Effector memory CD8-positive, alpha-beta T cell (primary cell): Measurements from ENCODE around the gene DNAJB1.
A peak's percentile ranks its signal among the peaks of the same experiment; 100 is the strongest.
"Not testable (repeated sequence)": the region's sequence is repeated elsewhere in the genome, so short reads cannot be mapped to it uniquely, and the experiment has no call there.

ENCODE experiments used
- ATAC-seq: fragments of 150-1000 bp; cut with Tn5 transposase; replicated peaks from 2 replicates; pipeline ENCODE4 v1.10.0; 2021; ENCODE audit warnings: mild to moderate bottlenecking, moderate library complexity
- DNase-seq, 3 experiments: peaks; one replicate each; pipeline ENCODE4 v3.0.0; 2021
- H3K27ac Mint-ChIP-seq, 2 donors: one replicate each; pipeline ENCODE4 v1.8.0; 2022; ENCODE audit warnings: mild to moderate bottlenecking in 2 of 2, mixed read lengths in 2 of 2, moderate library complexity in 2 of 2
- H3K27me3 Mint-ChIP-seq, 2 donors: one replicate each; pipeline ENCODE4 v1.8.0; 2022; ENCODE audit warnings: mixed read lengths in 2 of 2
- H3K36me3 Mint-ChIP-seq: one replicate; pipeline ENCODE4 v1.8.0; 2022; ENCODE audit warnings: mild to moderate bottlenecking, moderate library complexity, mixed read lengths; ENCODE audit not compliant: insufficient read depth
- H3K4me1 Mint-ChIP-seq, 2 donors: one replicate each; pipeline ENCODE4 v1.8.0; 2022; ENCODE audit warnings: low read depth in 2 of 2, mixed read lengths in 2 of 2
- H3K4me3 Mint-ChIP-seq, 2 donors: one replicate each; pipeline ENCODE4 v1.8.0; 2022; ENCODE audit warnings: mild to moderate bottlenecking in 2 of 2, mixed read lengths in 2 of 2, moderate library complexity in 2 of 2
- H3K9me3 Mint-ChIP-seq, 2 donors: one replicate each; pipeline ENCODE4 v1.8.0; 2022; ENCODE audit warnings: mixed read lengths in 2 of 2

Gene DNAJB1

GRCh38 chr19:14559916-14560775, 41.9 kb upstream of the DNAJB1 start:
- Mint-ChIP-seq H3K9me3 (no peaks in the 10 kb centered on the region), H3K4me3 (no peak overlapping the region), H3K27ac (peak overlapping the region in 1 of 2 donors; percentile 88), H3K36me3 (peaks cover 25% of the 10 kb centered on the region), H3K4me1 (peaks cover 31 to 43% of the 10 kb centered on the region in 2 donors), H3K27me3 (no peaks in the 10 kb centered on the region)
- DNase-seq (no peak), ATAC-seq (no peak)

- no peaks in the 10 kb centered on the region for H3K27me3 Mint-ChIP-seq
- DNase-seq (no peak), ATAC-seq (no peak)
- peaks cover 18% of the 10 kb centered on the region for H3K36me3 Mint-ChIP-seq
- H3K9me3 Mint-ChIP-seq: no peaks in the 10 kb centered on the region
- H3K4me1 Mint-ChIP-seq: peaks cover 31 to 37% of the 10 kb centered on the region in 2 donors
- peak overlapping the region in 1 of 2 donors; percentile 60 for H3K27ac Mint-ChIP-seq
- H3K4me3 Mint-ChIP-seq: no peak overlapping the region
Measured at GRCh38 chr19:14558370-14559066, 40.3 kb upstream of the DNAJB1 start.

- H3K27ac Mint-ChIP-seq: peak overlapping the region; percentile 75 to 90
- DNase-seq (peak; percentile 57 to 65 (median 64)), ATAC-seq (peak; percentile 75)
- peak overlapping the region; percentile 67 to 75 for H3K4me3 Mint-ChIP-seq
- peaks cover 14% of the 10 kb centered on the region for H3K36me3 Mint-ChIP-seq
- H3K27me3 Mint-ChIP-seq: no peaks in the 10 kb centered on the region
- H3K4me1 Mint-ChIP-seq: peaks cover 37 to 41% of the 10 kb centered on the region in 2 donors
- no peaks in the 10 kb centered on the region for H3K9me3 Mint-ChIP-seq
Measured at GRCh38 chr19:14556662-14557188, 38.5 kb upstream of the DNAJB1 start.

- DNase-seq (no peak), ATAC-seq (peak; percentile 36)
- Mint-ChIP-seq H3K4me1 (peaks cover 40 to 44% of the 10 kb centered on the region in 2 donors), H3K9me3 (no peaks in the 10 kb centered on the region), H3K4me3 (peak overlapping the region; percentile 67 to 75), H3K36me3 (peaks cover 18% of the 10 kb centered on the region), H3K27ac (peak overlapping the region; percentile 75 to 90), H3K27me3 (no peaks in the 10 kb centered on the region)
Measured at GRCh38 chr19:14555918-14556661, 37.9 kb upstream of the DNAJB1 start.

- Mint-ChIP-seq H3K36me3 (peaks cover 25% of the 10 kb centered on the region), H3K4me1 (peaks cover 47 to 51% of the 10 kb centered on the region in 2 donors), H3K9me3 (no peaks in the 10 kb centered on the region), H3K4me3 (peak overlapping the region in 1 of 2 donors; percentile 17), H3K27ac (peak overlapping the region; percentile 77 to 93), H3K27me3 (no peaks in the 10 kb centered on the region)
- no peak for DNase-seq
- no peak for ATAC-seq
Measured at GRCh38 chr19:14554382-14554812, 36.2 kb upstream of the DNAJB1 start.

GRCh38 chr19:14553939-14554243, 35.7 kb upstream of the DNAJB1 start:
- peaks cover 28% of the 10 kb centered on the region for H3K36me3 Mint-ChIP-seq
- H3K4me1 Mint-ChIP-seq: peaks cover 47 to 51% of the 10 kb centered on the region in 2 donors
- H3K27me3 Mint-ChIP-seq: no peaks in the 10 kb centered on the region
- DNase-seq (no peak), ATAC-seq (no peak)
- peak overlapping the region in 1 of 2 donors; percentile 17 for H3K4me3 Mint-ChIP-seq
- H3K27ac Mint-ChIP-seq: peak overlapping the region; percentile 77 to 93
- no peaks in the 10 kb centered on the region for H3K9me3 Mint-ChIP-seq

- Mint-ChIP-seq H3K27me3 (no peaks in the 10 kb centered on the region), H3K27ac (peak overlapping the region; percentile 90 to 93), H3K36me3 (peaks cover 33% of the 10 kb centered on the region), H3K9me3 (no peaks in the 10 kb centered on the region), H3K4me1 (peaks cover 42 to 47% of the 10 kb centered on the region in 2 donors), H3K4me3 (peak overlapping the region in 1 of 2 donors; percentile 76)
- DNase-seq (no peak), ATAC-seq (no peak)
Measured at GRCh38 chr19:14553042-14553938, 35.1 kb upstream of the DNAJB1 start.

- H3K9me3 Mint-ChIP-seq, DNase-seq, H3K27me3 Mint-ChIP-seq, ATAC-seq: not testable (repeated sequence)
- Mint-ChIP-seq H3K4me1 (peaks cover 42 to 47% of the 10 kb centered on the region in 2 donors), H3K36me3 (peaks cover 26% of the 10 kb centered on the region), H3K4me3 (peak overlapping the region; percentile 62 to 76), H3K27ac (peak overlapping the region; percentile 90 to 93)
Measured at GRCh38 chr19:14552006-14552360, 33.8 kb upstream of the DNAJB1 start.

GRCh38 chr19:14551134-14552005, 33.2 kb upstream of the DNAJB1 start:
- H3K27me3 Mint-ChIP-seq, H3K9me3 Mint-ChIP-seq: not testable (repeated sequence)
- Mint-ChIP-seq H3K4me3 (peak overlapping the region; percentile 62 to 76), H3K27ac (peak overlapping the region; percentile 90 to 93), H3K36me3 (peaks cover 27% of the 10 kb centered on the region), H3K4me1 (peaks cover 37 to 43% of the 10 kb centered on the region in 2 donors)
- DNase-seq (peak; percentile 75 to 76 (median 76)), ATAC-seq (peak; percentile 97)

GRCh38 chr19:14550201-14550754, 32.1 kb upstream of the DNAJB1 start:
- H3K36me3 Mint-ChIP-seq: peaks cover 28% of the 10 kb centered on the region
- DNase-seq: no peak
- no peaks in the 10 kb centered on the region for H3K27me3 Mint-ChIP-seq
- peak overlapping the region; percentile 90 to 93 for H3K27ac Mint-ChIP-seq
- H3K9me3 Mint-ChIP-seq: no peaks in the 10 kb centered on the region
- no peak for ATAC-seq
- H3K4me1 Mint-ChIP-seq: peaks cover 32 to 38% of the 10 kb centered on the region in 2 donors
- no peak overlapping the region for H3K4me3 Mint-ChIP-seq

GRCh38 chr19:14545716-14546082, 27.5 kb upstream of the DNAJB1 start:
- DNase-seq (no peak), ATAC-seq (no peak)
- Mint-ChIP-seq H3K4me1 (peaks cover 13 to 16% of the 10 kb centered on the region in 2 donors), H3K36me3 (peaks cover 23% of the 10 kb centered on the region), H3K4me3 (no peak overlapping the region), H3K9me3 (no peaks in the 10 kb centered on the region), H3K27me3 (no peaks in the 10 kb centered on the region), H3K27ac (peak overlapping the region in 1 of 2 donors; percentile 62)
